ENCODE measurements around the gene ZDHHC21. TPM values are rescaled to one million over a fixed set of nuclear protein-coding genes. Genes with fewer than 3 reads are reported as not detected.

ZDHHC21 gene, protein sequence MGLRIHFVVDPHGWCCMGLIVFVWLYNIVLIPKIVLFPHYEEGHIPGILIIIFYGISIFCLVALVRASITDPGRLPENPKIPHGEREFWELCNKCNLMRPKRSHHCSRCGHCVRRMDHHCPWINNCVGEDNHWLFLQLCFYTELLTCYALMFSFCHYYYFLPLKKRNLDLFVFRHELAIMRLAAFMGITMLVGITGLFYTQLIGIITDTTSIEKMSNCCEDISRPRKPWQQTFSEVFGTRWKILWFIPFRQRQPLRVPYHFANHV
- total RNA-seq, result 1 to 10 TPM; 6.6 to 7.5 TPM

- POLR2A ChIA-PET, result no interaction called here
Observed at GRCh38 chr9:14693251-14693861, at the start of gene ZDHHC21. Gene ZDHHC21, minus strand, starts transcription at chr9:14693432. Its CDS starts 19,092 bp downstream, at chr9:14674340.

GRCh38 chr9:14741369-14741768, 48.1 kb upstream of the ZDHHC21 start:
- CTCF ChIA-PET, result no interaction called here

More at GRCh38 chr9:14693251-14693861, at the start of gene ZDHHC21:
- CTCF ChIA-PET, result no interaction called here

DNA sequence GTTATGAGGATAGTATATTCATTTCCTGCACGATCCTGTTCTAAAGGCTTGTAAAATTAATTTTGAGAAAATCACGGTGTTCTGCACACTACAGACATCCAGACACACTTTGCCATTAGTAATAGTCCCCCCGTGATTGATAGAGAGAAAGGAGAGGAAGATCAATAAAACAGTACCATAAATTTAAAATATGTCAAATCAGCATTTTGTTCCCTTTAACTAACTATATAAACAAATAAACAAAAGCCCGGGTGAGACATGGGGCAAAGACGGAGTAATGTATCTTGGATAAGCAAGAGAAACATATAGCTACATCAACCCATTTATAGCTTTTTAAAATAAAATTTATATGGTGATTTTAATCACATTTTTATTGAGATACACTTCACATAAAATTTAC, 39.9 kb upstream of the ZDHHC21 start:
- ChIA-PET CTCF (no interaction called here), POLR2A (no interaction called here)

More at GRCh38 chr9:14741369-14741768, 48.1 kb upstream of the ZDHHC21 start:
- POLR2A ChIA-PET, result no interaction called here

GRCh38 chr9:14731294-14731981, 38.2 kb upstream of the ZDHHC21 start:
- CTCF ChIA-PET, result no interaction called here
- POLR2A ChIA-PET, result no interaction called here

DNA sequence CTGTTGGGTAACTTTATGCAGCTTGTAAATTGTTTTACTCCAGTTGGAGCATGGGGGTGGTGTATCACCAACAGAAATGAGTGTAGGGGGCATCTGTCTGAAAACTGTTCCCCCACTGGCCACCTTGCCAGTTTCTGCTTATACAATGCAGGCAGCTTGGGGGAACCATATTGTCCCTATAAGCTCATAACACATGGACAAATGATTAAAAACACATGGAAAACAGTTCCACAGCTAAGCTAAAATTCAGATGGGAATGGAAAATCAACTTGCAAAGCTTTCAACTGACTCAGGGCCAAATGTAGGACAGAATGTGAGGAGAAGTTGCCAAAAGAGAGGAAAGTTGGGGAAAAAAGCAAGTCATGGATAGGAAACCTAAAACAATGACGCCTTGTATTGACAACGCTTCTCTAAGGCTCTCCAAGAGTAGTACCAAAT, 37.2 kb upstream of the ZDHHC21 start:
- POLR2A ChIA-PET, result no interaction called here
- CTCF ChIA-PET, result no interaction called here

DNA sequence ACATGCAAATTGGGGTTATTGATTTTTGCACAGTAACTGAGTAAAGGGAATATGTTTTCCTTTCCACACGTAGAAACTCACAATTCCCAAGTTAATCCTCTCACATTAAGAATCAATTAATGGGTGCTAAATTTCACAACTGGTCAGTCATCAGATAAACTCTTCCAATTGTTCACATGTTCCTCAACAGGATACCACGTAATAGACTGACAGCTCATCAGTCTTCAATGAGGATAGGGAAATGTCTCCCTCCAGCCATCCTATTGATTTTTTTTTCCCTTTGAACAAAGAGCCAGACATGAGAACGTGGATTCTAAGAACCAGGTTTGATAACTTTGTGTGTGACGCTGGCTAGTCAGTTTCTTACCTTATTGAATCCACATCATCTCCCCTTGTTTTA, 30.1 kb upstream of the ZDHHC21 start:
- POLR2A ChIA-PET, result no interaction called here
- CTCF ChIA-PET, result no interaction called here

- POLR2A ChIA-PET, result no interaction called here
Observed at GRCh38 chr9:14722391-14723035, 29.3 kb upstream of the ZDHHC21 start, which contains the start of gene CER1. Gene CER1, minus strand, starts transcription at chr9:14722733. Its CDS starts 61 bp downstream, at chr9:14722672.

GRCh38 chr9:14719231-14719923, 26.1 kb upstream of the ZDHHC21 start:
- ChIA-PET POLR2A (no interaction called here), CTCF (no interaction called here)

More at GRCh38 chr9:14722391-14723035, 29.3 kb upstream of the ZDHHC21 start, which contains the start of gene CER1:
- CTCF ChIA-PET, result interaction anchor here (0.7 kb wide), 1 partner anchor 126 kb away, joined by 4 read pairs; no protein-coding TSS in a partner anchor

- CTCF ChIA-PET, result no interaction called here
- POLR2A ChIA-PET, result no interaction called here
Observed at GRCh38 chr9:14715102-14715501, 21.9 kb upstream of the ZDHHC21 start.

GRCh38 chr9:14713187-14713767, 20.0 kb upstream of the ZDHHC21 start:
- ChIA-PET CTCF (interaction anchor here (1.1 kb wide), 1 partner anchor 54 kb away, joined by 3 read pairs; no protein-coding TSS in a partner anchor), POLR2A (no interaction called here)

GRCh38 chr9:14710804-14711203, 17.6 kb upstream of the ZDHHC21 start:
- POLR2A ChIA-PET, result no interaction called here

GRCh38 chr9:14706530-14707140, 13.4 kb upstream of the ZDHHC21 start:
- POLR2A ChIA-PET, result no interaction called here
- CTCF ChIA-PET, result no interaction called here

More at GRCh38 chr9:14710804-14711203, 17.6 kb upstream of the ZDHHC21 start:
- CTCF ChIA-PET, result no interaction called here

GRCh38 chr9:14705079-14705478, 11.8 kb upstream of the ZDHHC21 start:
- POLR2A ChIA-PET, result no interaction called here

GRCh38 chr9:14704281-14704680, 11.0 kb upstream of the ZDHHC21 start:
- ChIA-PET CTCF (no interaction called here), POLR2A (no interaction called here)

More at GRCh38 chr9:14705079-14705478, 11.8 kb upstream of the ZDHHC21 start:
- CTCF ChIA-PET, result no interaction called here

DNA sequence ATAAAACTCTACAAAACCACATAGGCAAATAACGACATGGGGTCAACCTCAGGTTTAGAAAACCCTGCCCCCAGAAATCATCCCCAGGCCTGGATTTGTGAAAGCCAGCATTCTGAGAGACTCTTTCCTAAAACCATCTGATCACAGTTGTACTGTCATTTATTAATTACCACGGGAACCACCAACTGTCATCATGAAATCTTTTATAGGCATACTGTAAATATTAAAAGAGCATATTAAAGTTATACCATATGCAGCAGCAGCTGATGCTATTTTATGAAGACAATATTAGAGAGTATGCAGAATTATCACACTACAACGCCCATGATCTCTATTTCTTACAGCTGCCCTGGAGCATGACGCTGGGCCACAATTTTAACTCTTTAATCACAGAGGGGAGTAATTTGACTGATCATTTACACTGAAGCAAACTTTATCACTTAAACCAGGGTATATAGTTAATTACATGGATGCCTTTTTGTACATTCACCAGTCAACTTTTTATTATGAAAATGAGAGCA, 9.0 kb upstream of the ZDHHC21 start:
- ChIA-PET CTCF (no interaction called here), POLR2A (no interaction called here)

- POLR2A ChIA-PET, result no interaction called here
- CTCF ChIA-PET, result no interaction called here
Observed at GRCh38 chr9:14692470-14693250, 572 bp downstream of the ZDHHC21 start.

- ChIA-PET CTCF (no interaction called here), POLR2A (no interaction called here)
Observed at GRCh38 chr9:14690948-14691730, 2.1 kb downstream of the ZDHHC21 start.
